GM19395 (cell line): ENCODE measurements around the gene MUC22.
"Not testable (repeated sequence)": the region's sequence is repeated elsewhere in the genome, so short reads cannot be mapped to it uniquely, and the experiment has no call there.

ENCODE experiments used
- ATAC-seq: cut with Tn5 transposase; IDR thresholded peaks from one replicate; pipeline ENCODE4 v1.9.1; 2021; ENCODE audit warnings: mild to moderate bottlenecking, moderate library complexity; ENCODE audit not compliant: unreplicated experiment

Gene MUC22

GRCh38 chr6:30997301-30997700 is 13.0 kb upstream of the MUC22 start:
- no peak for ATAC-seq

GRCh38 chr6:30998785-30999184 is 11.5 kb upstream of the MUC22 start:
- ATAC-seq: no peak

GRCh38 chr6:31000067-31000860 is 10.0 kb upstream of the MUC22 start:
- ATAC-seq: not testable (repeated sequence)

- ATAC-seq: no peak
Measured at GRCh38 chr6:31001281-31001888, 8.9 kb upstream of the MUC22 start.

GRCh38 chr6:31002471-31002870 is 7.8 kb upstream of the MUC22 start:
- ATAC-seq: no peak

- no peak for ATAC-seq
Measured at GRCh38 chr6:31004794-31005193, 5.5 kb upstream of the MUC22 start.

GRCh38 chr6:31005249-31006020 is 4.8 kb upstream of the MUC22 start:
- no peak for ATAC-seq

- ATAC-seq: no peak
Measured at GRCh38 chr6:31007694-31008093, 2.6 kb upstream of the MUC22 start.

- ATAC-seq: no peak
Measured at GRCh38 chr6:31008165-31008564, 2.1 kb upstream of the MUC22 start.

DNA sequence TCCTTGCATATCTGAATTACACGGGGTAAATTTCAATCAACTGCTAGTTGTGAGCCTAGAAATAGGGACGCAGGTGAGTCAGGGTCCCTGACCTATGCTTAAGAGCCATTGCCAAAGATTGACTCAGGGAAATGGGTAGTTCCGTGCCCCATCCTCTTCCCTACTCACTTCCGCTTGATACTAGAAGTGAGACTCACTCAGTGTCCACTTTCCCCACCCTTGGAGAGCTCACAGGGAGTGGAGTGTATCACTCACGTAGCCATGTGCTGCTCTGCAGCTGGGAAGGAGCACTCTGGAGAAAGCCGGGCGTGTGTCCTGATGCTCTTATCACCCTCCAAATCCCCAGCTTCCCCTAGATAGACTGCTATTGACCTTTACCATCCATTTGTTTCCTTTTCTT is 543 bp upstream of the MUC22 start:
- ATAC-seq: no peak

DNA sequence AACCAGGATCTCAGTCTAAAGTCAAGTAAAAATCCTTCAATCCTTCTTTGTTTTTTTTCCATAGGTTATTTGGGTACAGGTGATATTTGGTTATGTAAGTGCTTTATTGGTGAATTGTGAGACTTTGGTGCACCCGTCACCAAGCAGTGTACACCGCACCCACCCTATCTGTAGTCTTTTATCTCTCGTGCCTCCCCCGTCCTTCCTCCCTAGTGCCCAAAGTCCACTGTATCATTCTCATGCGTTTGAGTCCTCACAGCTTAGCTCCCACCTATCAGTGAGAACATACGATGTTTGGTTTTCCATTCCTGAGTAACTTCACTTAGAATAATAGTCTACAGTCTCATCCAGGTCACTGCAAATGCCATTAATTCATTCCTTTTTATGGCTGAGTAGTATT is 879 bp downstream of the MUC22 start:
- ATAC-seq: no peak

DNA sequence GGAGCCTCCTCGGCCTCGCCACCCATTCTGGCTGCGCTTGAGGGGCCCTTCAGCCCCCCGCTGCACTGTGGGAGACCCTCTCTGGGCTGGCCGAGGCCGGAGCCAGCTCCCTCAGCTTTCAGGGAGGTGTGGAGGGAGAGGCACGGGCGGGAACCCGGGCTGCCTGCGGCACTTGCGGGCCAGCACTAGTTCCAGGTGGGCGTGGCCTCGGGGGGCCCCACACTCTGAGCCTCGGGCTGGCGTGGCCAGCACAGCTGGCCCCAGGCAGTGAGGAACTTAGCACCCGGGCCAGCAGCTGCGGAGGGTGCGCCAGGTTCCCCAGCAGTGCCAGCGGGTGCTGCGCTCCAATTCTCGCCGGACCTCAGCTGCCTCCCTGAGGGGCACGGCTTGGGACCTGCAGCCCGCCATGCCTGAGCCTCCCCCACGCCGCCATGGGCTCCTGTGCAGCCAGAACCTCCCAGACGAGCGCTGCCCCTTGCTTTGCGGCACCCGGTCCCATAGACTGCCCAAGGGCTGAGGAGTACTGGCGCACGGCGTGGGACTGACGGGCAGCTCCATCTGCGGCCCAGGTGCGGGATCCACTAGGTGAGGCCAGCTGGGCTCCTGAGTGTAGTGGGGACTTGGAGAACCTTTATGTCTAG is 6.5 kb downstream of the MUC22 start:
- ATAC-seq: no peak

GRCh38 chr6:31017436-31017835 is 7.2 kb downstream of the MUC22 start:
- ATAC-seq: not testable (repeated sequence)

GRCh38 chr6:31020057-31020456 is 9.8 kb downstream of the MUC22 start:
- no peak for ATAC-seq

GRCh38 chr6:31020631-31021255 is 10.5 kb downstream of the MUC22 start:
- ATAC-seq: not testable (repeated sequence)

DNA sequence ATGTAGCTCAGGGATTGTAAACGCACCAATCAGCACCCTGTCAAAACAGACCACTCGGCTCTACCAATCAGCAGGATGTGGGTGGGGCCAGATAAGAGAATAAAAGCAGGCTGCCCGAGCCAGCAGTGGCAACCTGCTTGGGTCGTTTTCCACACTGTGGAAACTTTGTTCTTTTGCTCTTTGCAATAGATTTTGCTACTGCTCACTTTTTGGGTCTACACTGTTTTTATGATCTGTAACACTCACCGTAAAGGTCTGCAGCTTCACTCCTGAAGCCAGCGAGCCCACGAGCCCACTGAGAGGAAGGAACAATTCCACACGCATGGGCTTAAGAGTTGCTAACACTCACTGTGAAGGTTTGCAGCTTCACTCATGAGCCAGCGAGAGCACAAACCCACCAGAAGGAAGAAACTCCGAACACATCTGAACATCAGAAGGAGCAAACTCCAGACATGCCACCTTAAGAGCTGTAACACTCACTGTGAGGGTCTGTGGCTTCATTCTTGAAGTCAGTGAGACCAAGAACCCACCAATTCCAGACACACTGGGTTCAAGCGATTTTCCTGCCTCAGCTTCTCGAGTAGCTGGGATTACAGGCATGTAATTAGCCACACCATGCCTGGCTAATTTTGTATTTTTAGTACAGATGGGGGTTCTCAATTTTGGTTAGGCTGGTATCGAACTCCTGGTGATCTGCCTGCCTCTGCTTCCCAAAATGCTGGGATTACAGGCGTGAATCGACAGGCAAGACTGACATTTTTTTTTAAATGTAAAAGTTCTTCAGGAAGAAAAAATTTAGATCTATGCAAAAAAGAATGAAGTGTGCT is 11.6 kb downstream of the MUC22 start:
- ATAC-seq: not testable (repeated sequence)

- ATAC-seq: no peak
Measured at GRCh38 chr6:31025595-31025994, 15.3 kb downstream of the MUC22 start.

DNA sequence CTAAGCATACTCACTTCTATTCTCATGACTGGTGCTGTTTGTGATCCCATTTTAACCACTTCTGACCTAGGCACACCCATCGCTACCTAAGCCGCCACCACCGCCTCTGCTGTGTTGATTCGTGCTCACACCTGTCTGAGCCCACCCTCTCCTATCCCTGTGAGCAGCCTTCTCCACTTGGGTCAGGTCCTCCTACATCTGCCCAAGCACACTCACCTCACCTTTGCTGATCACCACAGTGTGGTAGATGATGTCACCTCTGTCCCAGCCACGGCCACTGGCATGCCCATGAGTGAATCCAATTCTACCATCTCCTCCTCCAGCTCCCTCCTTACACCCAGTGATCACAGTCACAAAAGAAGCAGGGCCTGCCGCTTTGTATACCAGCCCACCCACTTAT is 20.8 kb downstream of the MUC22 start:
- no peak for ATAC-seq

DNA sequence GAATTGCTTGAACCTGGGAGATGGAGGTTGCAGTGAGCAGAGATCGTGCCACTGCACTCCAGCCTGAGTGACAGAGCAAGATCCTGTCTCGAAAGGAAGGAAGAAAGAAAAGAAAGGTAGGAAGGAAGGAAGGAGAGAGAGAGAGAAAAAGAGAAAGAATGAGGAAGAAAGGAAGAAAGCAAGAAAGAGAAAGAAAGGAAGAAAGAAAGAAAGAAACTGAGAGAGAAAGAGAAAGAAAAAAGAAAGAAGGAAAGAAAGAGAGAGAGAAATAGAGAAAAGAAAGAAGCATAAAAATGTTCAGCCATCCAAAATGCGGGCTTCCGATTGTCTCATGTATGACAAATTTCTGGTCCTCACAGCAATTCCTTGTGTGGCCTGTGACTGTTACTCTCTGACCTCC is 22.8 kb downstream of the MUC22 start:
- ATAC-seq: no peak

- ATAC-seq: no peak
Measured at GRCh38 chr6:31035862-31036497, 25.7 kb downstream of the MUC22 start.
